Uterus (tissue), 2 donors: ENCODE results near the gene CCDC136.

Experiments used
- CTCF ChIP-seq, 4 experiments: fragments of 200-600 bp in 2 of 4; fragments of 450-650 bp in 2 of 4; sonication (generic) in 2 of 4; IDR thresholded peaks; one replicate each; pipeline ENCODE4 v1.5.1; 2016 to 2019; ENCODE audit warnings: antibody characterized with exemption in 4 of 4, mild to moderate bottlenecking in 2 of 4, moderate library complexity in 1 of 4
- POLR2A ChIP-seq, 2 donors: fragments of 450-650 bp; IDR thresholded peaks; one replicate each; pipeline ENCODE4 v1.6.1; 2016; ENCODE audit warnings: antibody characterized with exemption in 2 of 2, mild to moderate bottlenecking in 1 of 2, moderate library complexity in 1 of 2

GRCh38 chr7:128831994-128832879 lies 40.5 kb downstream of the CCDC136 start:
- TF ChIP-seq CTCF (IDR thresholded peaks at IDR 0.05) (no peak), POLR2A (IDR thresholded peaks at IDR 0.05) (no peak)
